GM10248 (cell line): Measurements from ENCODE around the gene CAMK4.
"Not testable (repeated sequence)": the region's sequence is repeated elsewhere in the genome, so short reads cannot be mapped to it uniquely, and the experiment has no call there.

ENCODE experiments used
- CTCF ChIA-PET: fragments of 300-600 bp; sonication (Branson Sonifier 250); formaldehyde crosslinking; extraction: SDS; loops from one replicate; lab custom pipeline; 2021; ENCODE audit warnings: antibody characterized with exemption; lab: Yijun Ruan, JAX
- POLR2A ChIA-PET: fragments of 350-650 bp; sonication (Branson Sonifier 250); formaldehyde crosslinking; extraction: SDS; loops from one replicate; lab custom pipeline; 2020; ENCODE audit warnings: antibody characterized with exemption; lab: Yijun Ruan, JAX
- DNase-seq: peaks from one replicate; pipeline ENCODE4 v3.0.0; 2012; ENCODE audit errors: extremely low spot score
- TF ChIP-seq, protein P1 (sequence below): IDR thresholded peaks from 2 replicates; pipeline ENCODE4 v1.5.1; 2012; ENCODE audit warnings: mild to moderate bottlenecking, low read depth; ENCODE audit errors: extremely low read depth, missing control alignments, control extremely low read depth

Gene CAMK4

DNA sequence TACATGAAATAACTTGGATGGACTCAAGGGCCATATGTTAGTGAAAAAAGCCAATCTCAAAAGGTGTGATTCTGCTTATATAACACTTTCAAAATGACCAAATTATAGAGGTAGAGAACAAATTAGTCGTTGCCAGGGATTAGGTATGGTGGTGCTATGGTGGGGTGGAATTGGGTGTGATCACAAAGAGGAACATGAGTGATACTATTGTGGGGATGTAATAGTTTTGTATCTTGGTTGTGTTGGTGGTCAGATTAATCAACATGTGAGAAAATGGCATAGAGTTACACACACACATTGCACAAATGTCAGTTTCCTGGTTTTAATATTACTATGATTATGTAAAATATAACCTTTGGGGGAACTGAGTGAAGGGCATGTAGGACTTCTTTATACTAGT is 31.9 kb downstream of the CAMK4 start:
- no peak for DNase-seq
- TF ChIP-seq, protein P1, sequence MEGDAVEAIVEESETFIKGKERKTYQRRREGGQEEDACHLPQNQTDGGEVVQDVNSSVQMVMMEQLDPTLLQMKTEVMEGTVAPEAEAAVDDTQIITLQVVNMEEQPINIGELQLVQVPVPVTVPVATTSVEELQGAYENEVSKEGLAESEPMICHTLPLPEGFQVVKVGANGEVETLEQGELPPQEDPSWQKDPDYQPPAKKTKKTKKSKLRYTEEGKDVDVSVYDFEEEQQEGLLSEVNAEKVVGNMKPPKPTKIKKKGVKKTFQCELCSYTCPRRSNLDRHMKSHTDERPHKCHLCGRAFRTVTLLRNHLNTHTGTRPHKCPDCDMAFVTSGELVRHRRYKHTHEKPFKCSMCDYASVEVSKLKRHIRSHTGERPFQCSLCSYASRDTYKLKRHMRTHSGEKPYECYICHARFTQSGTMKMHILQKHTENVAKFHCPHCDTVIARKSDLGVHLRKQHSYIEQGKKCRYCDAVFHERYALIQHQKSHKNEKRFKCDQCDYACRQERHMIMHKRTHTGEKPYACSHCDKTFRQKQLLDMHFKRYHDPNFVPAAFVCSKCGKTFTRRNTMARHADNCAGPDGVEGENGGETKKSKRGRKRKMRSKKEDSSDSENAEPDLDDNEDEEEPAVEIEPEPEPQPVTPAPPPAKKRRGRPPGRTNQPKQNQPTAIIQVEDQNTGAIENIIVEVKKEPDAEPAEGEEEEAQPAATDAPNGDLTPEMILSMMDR: no peak
- ChIA-PET POLR2A (no interaction called here), CTCF (interaction anchor here (1.3 to 6.0 kb wide), 4 partner anchors 11 to 33 kb away, joined by 3 to 32 read pairs (median 16); partner anchors contain the start of gene CAMK4)

DNA sequence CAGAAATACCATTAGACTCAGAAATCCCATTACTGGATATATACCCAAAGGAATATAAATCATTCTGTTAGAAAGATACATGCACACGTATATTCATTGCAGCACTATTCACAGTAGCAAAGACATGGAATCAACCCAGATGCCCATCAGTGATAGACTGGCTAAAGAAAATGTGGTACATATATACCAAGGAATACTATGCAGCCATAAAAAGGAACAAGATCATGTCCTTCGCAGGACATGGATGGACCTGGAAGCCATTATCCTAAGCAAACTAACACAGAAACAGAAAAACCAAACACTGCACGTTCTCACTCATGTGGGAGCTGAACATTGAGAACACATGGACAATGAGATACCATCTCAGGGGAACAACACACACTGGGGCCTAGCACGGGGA is 33.4 kb downstream of the CAMK4 start:
- CTCF ChIA-PET: interaction anchor here (1.9 to 6.0 kb wide), 2 partner anchors 9 to 20 kb away, joined by 5 to 32 read pairs; no protein-coding TSS in a partner anchor
- DNase-seq, POLR2A ChIA-PET: not testable (repeated sequence)

DNA sequence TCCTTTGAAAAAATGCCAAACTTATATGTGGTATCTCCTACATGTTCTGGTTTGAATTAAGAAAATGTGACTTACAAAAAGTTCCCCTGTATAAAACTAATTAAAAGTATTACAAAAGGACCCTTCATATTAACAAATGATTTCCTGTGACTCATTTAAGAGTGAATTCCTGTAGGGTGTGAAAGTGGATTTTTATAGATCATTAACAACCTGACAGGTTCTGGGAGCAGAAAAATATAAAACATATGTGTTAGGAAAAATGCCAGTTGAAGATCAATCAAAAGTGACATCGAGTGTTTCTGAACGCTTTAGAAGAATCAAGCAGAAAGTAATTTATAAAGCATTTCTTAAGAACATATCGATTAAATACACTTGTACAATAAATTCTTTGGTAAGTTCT is 35.5 kb downstream of the CAMK4 start:
- ChIA-PET CTCF (no interaction called here), POLR2A (no interaction called here)
- TF ChIP-seq, protein P1: no peak
- no peak for DNase-seq

DNA sequence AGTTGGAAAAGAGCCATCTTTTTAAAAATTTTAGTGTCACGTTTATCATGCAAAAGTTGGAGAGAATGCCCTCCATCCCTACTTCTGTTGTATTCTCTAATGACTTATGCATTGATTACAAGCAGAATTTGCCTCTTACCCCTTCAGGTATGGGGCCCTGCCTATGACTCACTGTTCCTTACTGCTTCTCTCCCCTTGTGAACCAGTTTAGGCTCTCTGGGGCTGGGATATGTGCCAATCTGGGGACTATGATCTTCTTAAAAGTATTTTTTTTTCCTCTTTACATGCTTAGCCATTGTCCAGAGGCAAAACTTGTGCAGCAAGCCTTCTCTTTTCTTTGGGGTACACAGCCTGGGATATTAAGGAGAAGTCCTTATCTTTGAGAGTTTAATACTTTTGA is 37.4 kb downstream of the CAMK4 start:
- TF ChIP-seq, protein P1: no peak
- ChIA-PET POLR2A (no interaction called here), CTCF (no interaction called here)
- DNase-seq: no peak

DNA sequence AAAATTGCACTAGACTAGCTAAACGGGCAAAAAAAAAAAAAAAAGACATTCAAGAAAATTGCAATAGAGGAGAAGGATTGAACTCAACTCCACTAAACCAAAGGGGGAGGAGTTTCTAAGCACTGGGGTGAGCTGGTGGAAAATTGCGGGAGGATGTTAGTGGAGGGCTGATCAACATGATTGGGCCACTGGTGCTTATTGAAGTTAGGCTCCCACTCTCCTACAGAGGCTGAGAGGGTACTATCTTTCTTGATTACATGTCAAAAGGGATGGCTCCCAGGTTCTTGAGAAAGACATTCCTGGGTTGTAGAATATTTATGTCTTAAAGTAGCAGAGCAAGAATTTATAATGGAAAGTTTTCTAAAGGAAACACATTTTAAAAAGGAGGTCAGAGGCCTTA is 38.0 kb downstream of the CAMK4 start:
- DNase-seq: no peak
- CTCF ChIA-PET: no interaction called here
- POLR2A ChIA-PET: no interaction called here
- TF ChIP-seq, protein P1: no peak

DNA sequence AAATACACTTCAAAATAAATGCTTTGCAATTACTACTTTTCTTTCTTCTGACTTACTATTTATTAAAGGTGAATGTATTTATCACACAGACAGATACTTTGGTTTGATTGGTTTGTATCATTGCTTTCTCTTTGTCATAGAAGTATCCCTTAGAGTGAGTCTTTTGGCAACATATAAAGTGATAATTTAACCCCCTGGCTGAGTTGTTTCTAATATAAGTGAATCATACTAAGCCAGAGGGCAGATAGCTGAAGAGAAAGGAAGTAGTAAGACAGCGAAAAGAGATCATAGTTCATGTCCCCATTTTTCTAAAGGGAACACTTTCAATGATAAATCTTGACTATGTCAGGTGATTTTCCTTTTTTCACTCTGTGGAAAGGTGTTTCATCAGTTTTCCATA is 38.6 kb downstream of the CAMK4 start:
- POLR2A ChIA-PET: interaction anchor here (1.0 kb wide), 1 partner anchor 8 kb away, joined by 4 read pairs; no protein-coding TSS in a partner anchor
- no peak for DNase-seq
- CTCF ChIA-PET: interaction anchor here (1.4 to 2.8 kb wide), 4 partner anchors 8 to 17 kb away, joined by 5 to 10 read pairs (median 5); no protein-coding TSS in a partner anchor
- TF ChIP-seq, protein P1: no peak

DNA sequence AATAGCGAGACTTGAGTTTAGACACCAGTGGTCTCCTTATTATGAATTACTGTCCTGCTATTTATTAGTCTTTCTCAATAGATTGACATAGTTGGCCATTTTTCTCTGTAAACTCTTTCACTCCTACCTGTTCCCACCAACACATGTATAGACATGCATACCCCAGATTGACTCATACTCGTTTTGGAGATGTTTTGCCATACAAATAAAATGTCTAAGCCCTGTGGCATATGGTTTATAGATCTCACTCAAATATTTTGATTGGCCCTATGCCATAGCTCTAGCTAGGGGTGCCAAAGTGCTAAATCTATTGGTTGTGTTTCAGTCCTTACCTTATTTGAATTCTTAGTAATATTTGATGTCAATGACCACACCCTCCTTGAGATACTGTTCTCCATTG is 42.3 kb downstream of the CAMK4 start:
- no peak for DNase-seq
- POLR2A ChIA-PET: no interaction called here
- TF ChIP-seq, protein P1: no peak
- CTCF ChIA-PET: interaction anchor here (1.3 to 1.9 kb wide), 4 partner anchors 10 to 20 kb away, joined by 3 to 7 read pairs (median 6); no protein-coding TSS in a partner anchor
